Stimulated activated CD8-positive, alpha-beta memory T cell treated with anti-CD3 and anti-CD28 coated beads, Interleukin-7, amount 100 ng/mL, for 1 hour (primary cell): ENCODE measurements around the gene HCFC1.

Experiments used
- DNase-seq, 2 donors: peaks; one replicate each; pipeline ENCODE4 v3.0.0-alpha.2; 2020; ENCODE audit warnings: low read depth in 2 of 2

Gene HCFC1

DNA sequence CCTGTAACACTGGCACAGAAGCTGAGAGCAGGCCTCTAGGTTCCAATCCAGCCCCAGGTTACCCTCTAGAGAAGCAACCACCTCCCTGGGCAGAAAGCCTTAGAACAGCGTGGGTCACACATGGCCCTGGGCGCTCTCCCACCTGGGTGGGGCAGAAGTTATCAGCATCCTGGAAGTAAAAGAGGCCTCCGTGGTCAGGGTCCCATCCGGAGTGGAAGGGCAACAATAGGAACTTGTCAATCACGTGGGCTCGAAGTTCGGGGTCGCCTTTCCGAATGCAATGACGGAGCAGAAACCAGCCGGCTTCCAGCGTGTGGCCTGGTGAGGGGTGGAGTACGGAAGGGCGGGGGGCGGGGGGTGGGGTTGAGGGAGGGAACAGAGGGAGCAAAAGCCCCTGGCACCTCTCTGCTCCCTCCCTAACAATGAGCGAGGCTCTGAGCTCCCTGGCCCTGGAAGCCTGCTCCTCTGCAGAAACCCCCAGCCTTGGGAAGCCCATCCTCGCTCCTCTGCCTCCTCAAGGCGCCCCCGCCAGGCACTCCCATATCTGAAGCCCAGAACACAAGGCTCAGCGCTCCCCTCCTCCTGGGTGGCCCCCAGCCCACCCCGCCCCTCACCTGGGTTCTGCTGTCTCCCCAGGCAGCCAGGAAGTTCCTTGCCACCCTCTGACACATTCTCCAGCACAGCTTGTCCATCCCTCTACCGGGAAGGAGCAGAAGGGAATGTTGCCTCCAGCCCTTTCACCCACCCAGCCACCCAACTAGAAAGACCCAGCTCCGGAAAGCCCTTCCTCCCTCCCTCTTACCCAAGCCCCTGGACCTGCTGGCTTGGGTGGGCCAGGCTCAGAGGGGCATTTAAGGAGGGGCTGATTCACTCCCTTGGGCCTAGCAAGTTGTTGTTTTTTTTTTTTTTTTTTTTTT is 30.0 kb downstream of the HCFC1 start:
- DNase-seq: no peak

DNA sequence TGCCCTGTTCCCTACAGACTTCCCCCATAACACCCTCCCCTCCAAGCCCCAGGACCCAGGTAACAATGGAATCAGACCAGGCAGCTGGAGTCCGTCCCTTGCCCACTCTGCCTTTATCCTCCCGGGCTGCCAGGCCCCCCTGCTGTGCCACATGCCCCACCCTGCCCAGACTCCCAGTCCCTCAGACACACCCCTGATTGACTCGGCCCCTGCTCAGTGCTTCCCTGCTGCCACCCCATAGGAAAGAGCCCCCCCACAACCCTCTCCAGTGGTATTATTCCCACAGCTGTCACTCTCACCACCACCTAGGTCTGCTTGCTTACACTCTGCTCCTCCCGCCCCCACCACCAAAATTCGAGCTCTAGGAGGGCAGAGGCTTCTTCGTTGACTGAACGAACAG is 32.0 kb downstream of the HCFC1 start:
- no peak for DNase-seq

DNA sequence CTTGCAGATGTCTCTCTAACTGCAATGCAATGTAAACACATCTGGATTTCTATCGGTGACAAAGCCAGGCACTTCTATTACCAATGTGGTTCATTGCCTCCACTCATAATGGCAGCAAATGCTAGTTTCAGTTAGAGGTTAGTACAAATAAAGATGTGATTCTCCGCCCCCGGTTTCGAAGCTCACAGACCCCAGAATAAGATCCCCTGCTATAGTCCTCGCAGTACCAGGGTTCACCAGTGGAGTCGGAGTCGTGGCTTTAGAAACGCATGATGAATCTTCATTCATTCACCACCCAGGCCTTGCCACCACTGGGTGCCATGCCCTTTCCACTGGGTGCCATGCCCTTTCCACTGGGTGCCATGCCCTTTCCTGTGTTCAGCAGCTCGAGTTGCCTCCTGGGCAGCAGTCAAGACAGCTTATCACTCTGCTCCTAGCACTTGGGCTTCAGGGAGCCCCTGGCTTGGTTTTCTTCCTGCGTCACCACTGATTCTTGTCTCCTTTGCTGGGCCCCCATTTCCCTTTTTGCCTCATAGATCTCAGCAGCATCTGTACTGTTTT is 33.3 kb downstream of the HCFC1 start:
- no peak for DNase-seq

DNA sequence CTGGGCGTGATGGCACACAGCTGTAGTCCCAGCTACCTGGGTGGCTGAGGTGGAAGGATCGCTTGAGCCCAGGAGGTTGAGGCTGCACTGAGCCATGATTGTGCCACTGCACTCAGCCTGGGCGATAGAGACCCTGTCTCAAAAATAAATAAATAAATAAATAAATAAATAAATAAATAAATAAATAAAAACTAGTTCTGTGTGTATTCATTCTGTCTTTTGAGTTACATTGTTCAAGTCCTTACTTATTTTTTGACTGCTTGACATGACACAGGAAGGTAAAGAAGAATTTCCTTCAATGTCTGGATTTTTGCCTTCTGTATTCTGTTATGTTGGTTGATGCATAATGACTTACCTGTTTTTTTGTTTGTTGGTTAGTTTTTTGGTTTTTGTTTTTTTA is 34.6 kb downstream of the HCFC1 start:
- DNase-seq: no peak

DNA sequence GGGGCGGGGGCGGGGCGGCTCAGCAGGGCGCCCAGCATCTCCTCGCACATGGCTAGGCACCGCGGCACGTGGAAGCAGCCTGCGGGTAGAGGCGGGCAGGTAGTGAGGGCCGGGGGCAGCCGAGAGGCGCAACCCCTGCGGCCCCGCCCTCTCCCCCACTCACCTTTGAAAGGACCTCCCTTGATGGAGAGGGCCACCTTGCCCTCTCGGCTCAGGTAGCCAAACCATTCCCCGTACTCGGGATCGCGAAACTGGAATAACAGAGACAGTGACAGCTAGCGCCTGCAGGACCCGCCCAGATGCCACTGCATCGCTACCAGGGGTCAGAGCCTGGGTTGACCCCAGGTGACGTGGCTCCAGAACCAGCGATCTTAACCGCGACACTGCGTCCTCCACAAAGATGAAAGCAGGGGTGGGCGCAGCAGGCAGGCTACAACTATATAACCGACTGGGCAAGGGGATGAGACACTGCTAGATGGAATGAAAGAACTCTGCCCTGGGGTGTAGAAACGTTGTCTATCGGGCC is 36.2 kb downstream of the HCFC1 start:
- no peak for DNase-seq

DNA sequence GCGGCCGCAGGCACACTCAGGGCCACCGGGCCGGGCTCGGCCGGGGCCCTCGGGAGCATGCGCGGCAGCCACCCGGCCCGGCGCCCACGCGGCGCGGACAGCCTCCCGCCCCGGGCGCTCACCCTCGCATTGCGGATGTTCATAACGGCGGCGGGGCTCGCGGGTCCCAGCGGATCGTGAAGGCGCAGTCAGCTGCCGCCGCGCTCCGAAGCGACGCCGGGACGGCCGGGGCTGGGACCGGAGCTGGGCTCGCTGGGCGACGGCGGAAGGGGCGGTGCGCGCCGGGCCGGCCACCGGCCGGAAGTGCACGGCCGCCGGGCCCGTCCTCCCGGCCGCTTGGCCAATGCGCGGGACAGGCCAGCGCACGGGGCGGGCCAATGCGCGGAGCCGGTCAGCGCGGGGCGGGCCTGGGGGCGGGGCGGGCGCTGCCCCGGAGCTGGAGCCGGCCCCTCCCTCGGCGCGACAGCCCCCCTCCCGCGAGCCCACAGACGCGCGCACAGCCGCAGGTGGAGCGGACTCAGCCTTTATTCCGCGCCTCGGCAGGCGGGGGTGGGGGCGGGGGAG is 36.8 kb downstream of the HCFC1 start, which contains the start of gene NAA10:
NAA10 (minus strand) TSS at position 276 of the 564 bp plus-strand sequence; CDS start at position 143, 133 bp downstream.
- peak in 1 of 2 donors; percentile 22 for DNase-seq

DNA sequence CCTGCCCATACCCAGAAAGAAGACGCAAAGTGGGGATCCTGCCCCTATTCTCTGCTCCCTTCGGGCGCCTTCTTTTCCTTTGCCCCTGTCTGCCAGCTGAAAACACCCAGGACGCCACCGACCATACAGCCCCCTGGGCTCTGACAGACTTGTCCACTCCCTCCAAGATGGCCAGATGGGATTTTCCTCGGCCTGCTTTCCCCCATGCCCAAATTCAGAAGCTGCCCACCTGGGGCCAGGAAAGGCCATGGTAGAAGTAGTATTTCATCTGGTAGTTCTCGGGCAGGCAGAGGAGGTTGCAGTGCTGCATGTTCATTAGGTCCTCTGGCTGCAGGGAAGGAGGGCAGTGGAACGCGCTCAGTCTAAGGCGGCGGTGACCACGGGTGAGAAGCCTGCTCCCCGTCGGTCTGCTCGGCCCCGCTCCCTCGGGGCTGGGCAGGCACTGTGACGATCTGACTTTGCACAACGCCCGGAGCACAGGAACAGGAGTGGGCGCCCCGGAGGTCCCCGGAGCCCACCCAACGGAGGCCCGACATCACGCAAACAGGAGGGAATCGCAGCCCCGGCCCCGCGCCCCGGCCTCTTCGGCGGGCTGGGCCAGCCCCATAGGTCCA is 37.4 kb downstream of the HCFC1 start:
- DNase-seq: no peak

DNA sequence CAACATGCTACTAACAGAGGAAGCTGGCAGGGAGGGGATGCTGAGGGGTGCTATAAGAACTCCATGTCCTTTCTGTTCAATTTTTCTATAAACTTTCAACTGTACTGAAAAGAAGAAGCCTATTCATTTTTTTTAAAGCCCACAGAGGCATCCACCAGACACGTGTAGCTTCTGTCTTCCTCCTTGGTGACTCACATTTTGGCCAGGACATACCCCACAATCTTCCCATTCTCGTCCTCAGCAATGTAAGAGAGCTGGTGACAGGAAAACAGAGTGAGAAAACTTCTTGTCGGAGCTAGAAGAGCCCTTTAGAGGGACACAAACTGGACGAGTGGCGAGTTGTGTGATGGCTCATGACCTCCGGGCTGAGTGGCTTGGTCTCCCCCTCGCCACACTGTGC is 37.9 kb downstream of the HCFC1 start:
- DNase-seq: no peak

DNA sequence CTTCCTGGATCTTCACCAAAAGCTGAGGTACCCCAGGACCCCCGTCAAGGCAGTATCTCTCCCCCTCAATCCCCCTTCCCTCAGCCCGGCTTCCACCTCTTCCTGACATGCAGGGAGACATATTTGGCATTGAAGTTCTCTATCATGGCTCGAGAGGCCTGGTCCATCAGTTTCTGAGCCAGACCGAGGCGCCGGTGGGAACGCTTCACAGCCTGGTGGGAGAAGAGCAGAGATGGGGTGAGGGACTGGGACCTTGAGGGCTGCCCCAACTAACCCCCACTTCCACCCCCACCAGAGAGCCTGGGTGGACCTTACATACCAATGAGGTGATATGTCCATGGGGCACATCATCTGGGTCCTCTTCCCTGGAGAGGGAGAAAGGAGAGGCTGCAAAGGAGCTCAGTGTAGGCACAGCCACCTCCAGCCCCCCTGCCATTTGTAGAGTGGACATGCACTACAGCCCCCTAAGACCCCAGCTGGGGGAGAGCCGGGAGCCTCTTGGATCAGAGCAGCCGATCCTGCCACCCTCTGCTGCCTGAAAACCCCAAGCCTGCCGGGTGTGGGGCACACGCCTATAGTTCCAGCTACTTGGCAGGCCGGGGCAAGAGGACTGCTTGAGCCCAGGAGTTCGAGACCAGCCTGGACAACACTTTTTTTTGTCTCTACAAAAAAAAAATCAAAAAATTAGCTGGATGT is 39.2 kb downstream of the HCFC1 start:
- DNase-seq: no peak

DNA sequence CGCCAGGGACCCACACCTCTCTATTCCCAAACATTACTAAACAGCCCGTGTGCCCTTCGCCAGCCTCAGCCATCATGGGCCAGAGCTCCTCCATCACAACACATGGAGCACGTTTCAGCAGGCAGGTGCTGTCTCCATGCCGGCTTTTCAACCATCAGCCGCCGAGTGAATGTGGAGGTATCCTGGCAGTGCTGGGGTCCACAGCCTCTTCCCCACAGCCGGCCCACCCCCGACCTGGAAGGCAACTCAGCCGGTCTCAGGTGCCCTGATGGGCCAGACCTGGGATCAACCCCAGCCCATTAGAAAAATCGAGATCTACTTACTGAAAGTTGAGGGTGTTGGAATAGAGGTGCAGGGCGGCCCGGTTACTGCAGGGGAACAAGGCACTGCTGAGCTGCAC is 39.9 kb downstream of the HCFC1 start:
- no peak for DNase-seq

DNA sequence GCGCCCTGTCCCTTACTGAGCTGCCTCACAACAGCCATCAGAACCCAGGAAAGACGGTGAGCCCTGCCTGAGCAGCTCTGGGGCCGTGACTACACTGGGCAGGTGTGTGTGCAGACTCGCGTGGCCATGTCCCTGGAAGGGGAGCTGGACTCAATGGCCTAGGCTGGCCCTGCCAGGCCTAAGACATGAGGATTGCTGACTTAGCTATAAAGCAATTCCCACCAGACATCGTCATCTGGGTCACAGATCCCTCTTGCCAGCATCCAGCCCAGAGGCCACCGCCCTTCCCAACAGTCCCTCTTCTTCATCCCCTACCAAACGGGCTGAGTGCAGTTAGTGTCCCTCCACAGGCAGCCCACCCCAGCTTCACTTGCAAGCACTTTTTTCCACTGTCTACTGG is 40.5 kb downstream of the HCFC1 start:
- no peak for DNase-seq

DNA sequence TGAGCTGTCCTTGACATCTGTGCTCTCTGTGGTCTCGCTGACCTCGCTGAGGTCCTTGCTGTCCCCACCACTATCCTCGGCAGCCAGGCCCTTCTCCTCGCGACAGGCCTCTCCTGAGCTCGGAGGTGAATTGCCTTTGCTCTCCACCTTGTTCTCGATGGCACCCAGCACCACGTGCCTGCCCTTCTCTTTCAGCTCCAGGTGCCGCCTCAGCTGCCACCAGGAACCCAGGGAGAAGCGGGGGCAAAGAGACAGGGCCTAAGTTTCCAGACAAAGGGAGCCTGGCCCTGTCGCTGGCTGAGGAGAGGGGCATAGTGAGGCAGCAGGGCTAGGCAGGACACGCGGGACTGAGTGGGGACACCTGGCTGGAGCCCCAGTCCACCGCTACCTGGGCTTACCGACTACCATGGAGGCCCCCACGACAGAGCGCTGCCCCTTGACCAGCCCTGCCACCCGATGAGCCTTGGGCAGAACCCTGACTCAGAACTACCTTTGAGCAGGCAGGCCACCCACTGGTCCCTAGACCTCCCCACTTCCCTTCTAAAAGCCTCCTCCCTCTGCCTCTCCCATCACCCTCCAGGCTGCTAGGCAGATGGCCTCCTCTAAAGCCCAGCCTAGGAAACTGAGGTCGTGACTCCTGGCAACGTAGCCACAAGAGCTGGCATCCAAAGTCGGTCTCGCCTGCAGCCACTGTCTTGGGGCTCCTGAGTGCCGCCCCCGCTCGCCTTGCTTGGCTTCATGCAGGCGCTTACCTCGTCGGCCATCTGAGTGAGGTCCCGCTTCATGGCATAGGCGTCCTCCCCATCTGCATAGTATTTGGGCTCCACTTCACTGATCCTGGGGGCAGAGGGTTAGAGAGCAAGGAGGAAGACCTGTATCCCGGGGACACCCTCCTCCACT is 41.4 kb downstream of the HCFC1 start:
- no peak for DNase-seq

DNA sequence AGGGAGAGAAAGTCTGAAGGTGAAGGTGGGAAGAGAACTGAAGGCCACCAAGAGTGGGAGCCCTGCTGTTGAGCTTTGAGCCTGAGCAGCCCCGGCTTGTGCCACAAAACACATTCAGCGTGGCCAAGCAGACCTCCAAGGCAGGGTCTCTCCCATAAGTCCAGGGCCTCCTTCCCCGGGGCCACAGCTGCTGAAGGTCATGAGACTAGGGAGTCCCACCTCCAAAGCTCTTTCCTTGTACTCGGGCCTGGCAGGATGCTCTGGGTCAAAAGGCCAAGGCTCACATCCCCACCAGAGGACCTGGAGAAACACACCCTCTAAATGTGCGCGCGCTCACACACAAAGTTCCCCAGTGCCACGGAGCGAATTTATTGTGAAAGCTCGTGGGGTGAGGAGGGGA is 42.0 kb downstream of the HCFC1 start:
- DNase-seq: no peak

DNA sequence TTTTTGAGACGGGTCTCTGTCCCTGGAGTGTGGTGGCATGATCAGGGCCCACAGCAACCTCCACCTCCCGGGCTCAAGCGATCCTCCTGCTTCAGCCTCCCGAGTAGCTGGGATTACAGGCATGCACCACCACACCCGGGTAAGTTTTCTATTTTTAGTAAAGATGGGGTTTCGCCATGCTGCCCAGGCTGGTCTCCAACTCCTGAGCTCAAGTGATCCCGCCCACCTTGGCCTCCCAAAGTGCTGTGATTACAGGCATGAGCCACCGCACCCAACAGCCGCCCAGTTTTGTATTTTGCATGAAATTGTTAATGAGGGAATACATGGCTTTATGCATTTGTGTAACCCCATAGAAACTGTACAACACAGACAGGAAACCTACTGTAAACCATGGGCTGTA is 42.8 kb downstream of the HCFC1 start:
- DNase-seq: no peak

DNA sequence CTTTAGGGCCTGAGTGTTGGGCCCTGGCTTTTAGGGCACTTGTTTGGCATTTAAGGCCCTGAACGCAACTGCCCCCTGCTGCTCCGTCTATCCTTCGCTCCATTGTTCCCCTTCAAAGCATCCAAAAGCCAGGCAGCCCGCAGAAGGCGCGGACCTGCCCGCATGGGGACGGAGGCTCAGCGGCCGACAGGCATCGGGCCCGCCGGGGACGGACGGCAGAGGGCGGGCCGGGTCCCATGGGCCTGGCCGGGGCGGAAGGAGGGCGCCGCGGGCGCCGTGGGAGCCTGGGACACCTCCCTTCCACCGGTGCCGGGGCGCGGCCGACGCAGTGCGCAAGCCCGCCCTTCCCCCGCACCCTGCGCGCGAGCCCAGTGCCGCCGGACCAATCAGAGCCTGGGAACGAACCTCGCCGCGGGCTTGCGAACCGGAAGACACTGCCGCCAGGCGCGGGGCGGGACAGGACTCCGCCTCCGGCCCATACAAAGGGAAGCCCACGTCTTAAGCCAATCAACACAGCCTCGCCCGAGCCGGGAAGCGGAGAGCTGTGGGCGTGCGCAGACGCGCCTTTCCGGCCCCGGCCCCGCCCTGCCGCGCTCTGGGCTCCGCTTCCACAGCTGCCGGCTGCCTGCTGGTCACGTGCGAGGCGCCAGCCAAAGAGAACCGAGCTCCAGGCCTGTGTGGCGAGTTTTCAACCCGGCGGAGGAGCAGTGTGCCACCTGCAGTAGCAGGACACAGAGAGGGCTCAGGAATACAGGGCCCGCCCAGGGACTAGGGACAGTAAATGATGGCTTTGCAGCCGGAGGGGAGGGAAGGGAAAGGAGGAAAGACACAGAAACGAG is 43.5 kb downstream of the HCFC1 start:
- peak; percentile 78 to 88 for DNase-seq

DNA sequence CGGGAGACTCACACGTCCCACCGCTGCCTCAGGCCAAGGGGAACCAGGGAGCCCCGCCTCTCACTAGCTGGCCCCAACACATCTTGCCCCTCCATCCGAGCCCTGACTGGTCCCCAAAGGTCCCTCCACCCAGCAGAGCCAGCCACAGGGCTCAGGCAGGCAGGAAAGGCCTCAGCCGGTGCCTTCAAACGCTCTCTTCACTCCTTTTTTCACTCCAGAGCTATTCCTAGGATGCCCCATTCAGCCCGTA is 44.0 kb downstream of the HCFC1 start:
- DNase-seq: no peak

DNA sequence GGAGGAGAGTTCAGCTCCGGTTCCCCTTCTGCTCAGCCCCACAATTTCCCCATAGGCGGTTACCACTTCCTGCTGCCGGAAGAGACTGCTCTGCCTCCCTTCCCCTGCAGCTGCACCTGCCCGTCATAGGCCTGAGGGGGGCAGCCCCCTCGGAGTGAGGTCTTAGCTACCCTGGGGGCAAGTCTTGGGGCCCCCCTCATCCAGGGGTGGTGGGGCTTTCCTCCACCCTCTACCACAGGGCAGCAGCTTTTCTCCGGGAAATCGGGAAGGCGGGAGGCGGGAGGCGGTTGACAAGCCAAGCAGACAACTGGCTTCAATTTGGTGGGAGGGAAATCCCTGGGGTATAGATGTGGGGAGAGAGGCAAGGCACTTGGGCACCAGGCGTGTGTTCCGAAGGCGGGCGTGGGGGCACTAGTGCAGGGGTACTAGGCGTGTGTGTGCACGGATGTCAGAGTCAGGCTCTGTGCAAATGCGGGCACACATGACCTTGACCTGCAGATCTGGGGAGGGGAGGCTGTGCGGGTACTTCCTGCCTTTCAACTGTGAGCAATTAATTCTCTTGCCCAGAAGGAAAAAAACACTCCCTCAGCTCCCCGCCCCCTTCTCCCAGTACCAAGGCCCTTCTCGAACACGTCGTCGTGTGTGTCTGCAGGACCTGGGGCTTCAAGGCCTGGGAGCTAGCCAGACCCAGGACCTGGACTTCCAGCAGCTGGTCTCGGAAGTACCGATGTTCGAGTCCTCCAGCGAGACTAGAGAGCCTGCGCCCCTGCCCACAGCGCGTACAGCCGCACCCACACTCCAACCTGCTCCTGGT is 44.6 kb downstream of the HCFC1 start:
- peak; percentile 48 to 53 for DNase-seq

DNA sequence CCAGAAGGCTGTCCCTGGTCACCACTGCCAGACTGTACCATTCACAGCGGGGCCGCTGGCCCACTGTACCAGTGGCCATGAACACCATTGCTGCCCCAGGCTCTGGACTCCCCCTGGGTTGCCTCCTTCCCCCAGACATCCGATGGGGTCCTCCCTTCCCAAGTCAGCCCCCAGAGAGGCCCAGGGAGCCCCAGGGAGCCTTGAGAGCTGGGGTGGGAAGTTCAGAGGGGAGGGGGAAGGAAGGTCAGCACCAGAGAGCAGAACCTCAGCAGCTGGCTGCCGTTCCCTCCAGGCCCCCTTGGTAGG is 45.1 kb downstream of the HCFC1 start:
- no peak for DNase-seq
